Measurements from ENCODE around the gene POLR1C. TPM values are rescaled to one million over a fixed set of nuclear protein-coding genes. Genes with fewer than 3 reads are reported as not detected.
A peak's percentile ranks its signal among the peaks of the same experiment; 100 is the strongest.

Gene POLR1C
- total RNA-seq, 1 experiment from 2014 or later = 79.6 TPM

- Mint-ChIP-seq H3K4me3 (ENCODE audit: low read depth, unreplicated experiment) (peak overlapping the region; percentile 73), H3K9me3 (ENCODE audit: low read depth, unreplicated experiment) (no peaks in the 10 kb centered on the region), H3K36me3 (ENCODE audit: insufficient read depth, unreplicated experiment) (peaks cover 63% of the 10 kb centered on the region), H3K4me1 (ENCODE audit: low read depth, unreplicated experiment) (peaks cover 16% of the 10 kb centered on the region), H3K27me3 (ENCODE audit: unreplicated experiment) (peaks cover 27% of the 10 kb centered on the region), H3K27ac (ENCODE audit: unreplicated experiment) (peak overlapping the region; percentile 86)
- TF ChIP-seq, protein P1, sequence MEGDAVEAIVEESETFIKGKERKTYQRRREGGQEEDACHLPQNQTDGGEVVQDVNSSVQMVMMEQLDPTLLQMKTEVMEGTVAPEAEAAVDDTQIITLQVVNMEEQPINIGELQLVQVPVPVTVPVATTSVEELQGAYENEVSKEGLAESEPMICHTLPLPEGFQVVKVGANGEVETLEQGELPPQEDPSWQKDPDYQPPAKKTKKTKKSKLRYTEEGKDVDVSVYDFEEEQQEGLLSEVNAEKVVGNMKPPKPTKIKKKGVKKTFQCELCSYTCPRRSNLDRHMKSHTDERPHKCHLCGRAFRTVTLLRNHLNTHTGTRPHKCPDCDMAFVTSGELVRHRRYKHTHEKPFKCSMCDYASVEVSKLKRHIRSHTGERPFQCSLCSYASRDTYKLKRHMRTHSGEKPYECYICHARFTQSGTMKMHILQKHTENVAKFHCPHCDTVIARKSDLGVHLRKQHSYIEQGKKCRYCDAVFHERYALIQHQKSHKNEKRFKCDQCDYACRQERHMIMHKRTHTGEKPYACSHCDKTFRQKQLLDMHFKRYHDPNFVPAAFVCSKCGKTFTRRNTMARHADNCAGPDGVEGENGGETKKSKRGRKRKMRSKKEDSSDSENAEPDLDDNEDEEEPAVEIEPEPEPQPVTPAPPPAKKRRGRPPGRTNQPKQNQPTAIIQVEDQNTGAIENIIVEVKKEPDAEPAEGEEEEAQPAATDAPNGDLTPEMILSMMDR (IDR thresholded peaks at IDR 0.05; ENCODE audit: unreplicated experiment) = no peak
- BruUV-seq (replicated peaks) = no TSS peak
- intact Hi-C loops (cut with micrococcal nuclease; ENCODE audit: unreplicated experiment) = no loop called here
- CTCF ChIA-PET = interaction anchor here (0.7 to 3.4 kb wide), 5 partner anchors 8 to 122 kb away, joined by 3 to 18 read pairs (median 3); partner anchors contain the start of genes POLR1C and YIPF3
- DNase-seq = no peak
These were observed 8.3 kb upstream of the POLR1C start for GRCh38 chr6:43508481-43509141.

DNA sequence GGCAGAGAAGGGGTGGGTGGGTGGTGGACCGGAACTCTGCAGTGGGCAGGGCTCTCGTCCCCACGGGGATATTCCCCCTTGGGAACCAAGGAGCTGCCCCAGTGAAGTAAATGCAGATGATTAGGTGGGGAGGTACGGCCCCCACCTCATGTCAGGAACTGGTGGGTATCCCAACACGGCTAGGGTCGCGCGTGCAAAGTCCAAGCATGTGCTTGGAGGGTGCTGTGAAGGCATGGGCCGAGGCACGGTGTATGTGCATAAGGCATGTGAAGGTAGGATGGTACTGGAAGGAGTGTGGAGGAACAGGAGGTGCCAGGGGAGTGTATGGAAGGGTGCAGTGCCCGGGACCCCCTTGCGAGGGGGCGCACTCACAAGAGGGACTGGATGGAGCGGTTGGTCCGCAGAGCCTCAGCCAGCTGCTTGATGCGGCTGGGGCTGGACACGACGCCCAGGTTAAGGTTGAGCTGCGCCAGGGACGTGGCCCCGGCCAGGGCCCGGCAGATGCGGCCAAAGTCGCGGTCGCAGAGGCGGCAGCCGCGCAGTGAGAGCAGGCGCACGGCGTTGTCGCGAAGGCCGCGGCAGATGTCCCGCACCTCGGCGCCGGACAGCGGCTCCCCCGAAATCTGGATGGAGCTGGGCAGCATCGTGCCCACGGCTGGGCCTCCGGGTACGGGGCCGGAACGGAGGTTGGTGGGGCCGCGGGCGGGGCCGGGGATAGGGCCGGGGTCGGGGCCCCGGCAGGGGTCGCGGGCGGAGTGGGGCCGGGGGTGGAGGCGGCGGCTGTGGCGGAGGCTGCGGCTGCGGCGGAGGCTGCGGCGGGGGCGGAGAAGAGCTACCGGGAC lies 7.5 kb upstream of the POLR1C start:
- H3K9me3 Mint-ChIP-seq (ENCODE audit: low read depth, unreplicated experiment) = no peaks in the 10 kb centered on the region
- DNase-seq = peak; percentile 24
- no TSS peak for BruUV-seq (replicated peaks)
- TF ChIP-seq, protein P1 (IDR thresholded peaks at IDR 0.05; ENCODE audit: unreplicated experiment) = no peak
- peaks cover 27% of the 10 kb centered on the region for H3K27me3 Mint-ChIP-seq (ENCODE audit: unreplicated experiment)
- peak overlapping the region; percentile 86 for H3K27ac Mint-ChIP-seq (ENCODE audit: unreplicated experiment)
- CTCF ChIA-PET = interaction anchor here (0.6 to 1.4 kb wide), 5 partner anchors 12 to 436 kb away, joined by 3 to 4 read pairs (median 3); partner anchors contain the start of gene ABCC10
- peaks cover 61% of the 10 kb centered on the region for H3K36me3 Mint-ChIP-seq (ENCODE audit: insufficient read depth, unreplicated experiment)
- peak overlapping the region; percentile 73 for H3K4me3 Mint-ChIP-seq (ENCODE audit: low read depth, unreplicated experiment)
- peaks cover 16% of the 10 kb centered on the region for H3K4me1 Mint-ChIP-seq (ENCODE audit: low read depth, unreplicated experiment)
- intact Hi-C loops (cut with micrococcal nuclease; ENCODE audit: unreplicated experiment) = no loop called here

DNA sequence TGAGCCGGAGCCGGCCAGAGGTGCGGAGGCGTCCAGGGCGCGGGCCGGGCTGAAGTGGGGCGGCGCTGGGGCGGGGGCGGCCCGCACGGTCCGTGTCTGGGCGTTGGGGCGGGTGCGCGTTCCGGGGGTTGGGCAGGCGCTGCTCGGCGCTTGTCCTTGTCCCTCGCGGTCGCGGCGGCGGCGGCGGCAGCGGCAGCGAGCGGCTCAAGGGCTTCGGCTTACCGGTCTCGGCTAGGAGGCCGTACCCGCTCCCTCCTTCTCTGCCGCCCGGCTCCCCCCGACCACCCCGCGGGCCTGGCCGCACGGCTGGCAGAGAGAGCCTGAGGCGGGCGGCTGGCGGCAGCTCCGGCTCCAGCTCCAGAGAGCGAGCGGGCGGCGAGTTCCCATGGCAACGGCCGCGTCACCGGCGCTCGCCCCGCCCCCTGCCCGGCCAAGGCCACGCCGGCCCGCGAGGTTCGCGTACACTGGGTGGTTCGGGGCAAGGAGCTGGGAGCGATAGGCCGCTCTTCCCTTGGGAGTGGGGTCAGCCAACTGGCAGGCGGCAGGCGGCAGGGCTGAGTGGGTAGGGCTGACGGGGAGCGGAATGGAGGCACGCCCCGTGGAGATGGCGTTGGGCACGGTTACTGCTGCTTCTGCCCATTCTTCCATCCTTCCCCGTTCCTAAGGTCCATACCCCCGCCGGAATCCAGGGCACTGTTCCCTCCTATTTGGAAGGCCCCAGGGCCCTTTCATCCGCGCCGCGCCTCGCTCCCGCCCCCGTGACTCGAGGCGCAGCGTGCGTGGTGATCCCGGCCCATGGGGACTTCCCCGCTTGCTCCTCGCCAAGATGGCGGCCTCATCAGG lies 6.7 kb upstream of the POLR1C start, which contains the start of gene LRRC73:
TSS of gene LRRC73 (minus strand) at position 363 of the 843 bp plus-strand sequence. CDS start 561 bp downstream, outside the sequence.
- no peaks in the 10 kb centered on the region for H3K9me3 Mint-ChIP-seq (ENCODE audit: low read depth, unreplicated experiment)
- peak; percentile 96 for DNase-seq
- TF ChIP-seq, protein P1 (IDR thresholded peaks at IDR 0.05; ENCODE audit: unreplicated experiment) = no peak
- H3K27ac Mint-ChIP-seq (ENCODE audit: unreplicated experiment) = peak within 1 kb of the TSS; percentile 86
- CTCF ChIA-PET = interaction anchor here (1.0 to 1.4 kb wide), 4 partner anchors 13 to 338 kb away, joined by 3 to 4 read pairs (median 3); partner anchors contain the start of gene ABCC10
- intact Hi-C loops (cut with micrococcal nuclease; ENCODE audit: unreplicated experiment) = no loop called here
- no TSS peak for BruUV-seq (replicated peaks)
- H3K4me1 Mint-ChIP-seq (ENCODE audit: low read depth, unreplicated experiment) = peaks cover 21% of the 10 kb centered on the region
- peaks cover 64% of the 10 kb centered on the region for H3K36me3 Mint-ChIP-seq (ENCODE audit: insufficient read depth, unreplicated experiment)
- peak within 1 kb of the TSS; percentile 73 for H3K4me3 Mint-ChIP-seq (ENCODE audit: low read depth, unreplicated experiment)
- H3K27me3 Mint-ChIP-seq (ENCODE audit: unreplicated experiment) = peaks cover 27% of the 10 kb centered on the region

GRCh38 chr6:43510827-43511163 lies 6.1 kb upstream of the POLR1C start:
- DNase-seq = no peak
- intact Hi-C loops (cut with micrococcal nuclease; ENCODE audit: unreplicated experiment) = no loop called here
- H3K4me1 Mint-ChIP-seq (ENCODE audit: low read depth, unreplicated experiment) = peaks cover 27% of the 10 kb centered on the region
- H3K4me3 Mint-ChIP-seq (ENCODE audit: low read depth, unreplicated experiment) = peak overlapping the region; percentile 73
- peak overlapping the region; percentile 45 for H3K27ac Mint-ChIP-seq (ENCODE audit: unreplicated experiment)
- H3K9me3 Mint-ChIP-seq (ENCODE audit: low read depth, unreplicated experiment) = no peaks in the 10 kb centered on the region
- peaks cover 27% of the 10 kb centered on the region for H3K27me3 Mint-ChIP-seq (ENCODE audit: unreplicated experiment)
- BruUV-seq (replicated peaks) = no TSS peak
- CTCF ChIA-PET = interaction anchor here (1.1 to 1.4 kb wide), 2 partner anchors 83 to 339 kb away, joined by 3 read pairs; partner anchors contain the start of gene ABCC10
- TF ChIP-seq, protein P1 (IDR thresholded peaks at IDR 0.05; ENCODE audit: unreplicated experiment) = no peak
- H3K36me3 Mint-ChIP-seq (ENCODE audit: insufficient read depth, unreplicated experiment) = peaks cover 64% of the 10 kb centered on the region

Data from Calu3 (cell line).